ENCODE results near the gene HDAC11.
A peak's percentile ranks its signal among the peaks of the same experiment; 100 is the strongest.
"Not testable (repeated sequence)": the region's sequence is repeated elsewhere in the genome, so short reads cannot be mapped to it uniquely, and the experiment has no call there.

The HDAC11 gene

GRCh38 chr3:13485630-13486562 is 5.8 kb downstream of the HDAC11 start:
- peak in 1 of 2 experiments; percentile 25 for DNase-seq (ENCODE audit: low read depth in 1 of 2, low spot score in 1 of 2)
- H3K4me3 ChIP-seq (replicated peaks; ENCODE audit: insufficient read depth, low read length); H3K27ac ChIP-seq (replicated peaks); H3K27me3 ChIP-seq (ENCODE audit: insufficient read depth, poor library complexity, severe bottlenecking): not testable (repeated sequence)

- no peaks in the 10 kb centered on the region for H3K27me3 ChIP-seq (ENCODE audit: insufficient read depth, poor library complexity, severe bottlenecking)
- DNase-seq (ENCODE audit: low read depth in 1 of 2, low spot score in 1 of 2), result no peak
- no peak overlapping the region for H3K4me3 ChIP-seq (replicated peaks; ENCODE audit: insufficient read depth, low read length)
- no peak overlapping the region for H3K27ac ChIP-seq (replicated peaks)
- TF ChIP-seq POLR2AphosphoS5 (IDR thresholded peaks at IDR 0.05; ENCODE audit: low read depth), result no peak
- no peak for TF ChIP-seq GABPA (IDR thresholded peaks at IDR 0.05; ENCODE audit: low read depth)
- TF ChIP-seq REST (IDR thresholded peaks at IDR 0.05; ENCODE audit: insufficient replicate concordance, low read depth), result no peak
- TF ChIP-seq CTCF (IDR thresholded peaks at IDR 0.05; ENCODE audit: insufficient read depth, low read length), result no peak
- no peak for TF ChIP-seq SPI1 (IDR thresholded peaks at IDR 0.05; ENCODE audit: borderline replicate concordance, low read depth)
These were observed 7.3 kb downstream of the HDAC11 start for GRCh38 chr3:13487403-13487802.

- TF ChIP-seq POLR2AphosphoS5 (IDR thresholded peaks at IDR 0.05; ENCODE audit: low read depth) (no peak), GABPA (IDR thresholded peaks at IDR 0.05; ENCODE audit: low read depth) (no peak), REST (IDR thresholded peaks at IDR 0.05; ENCODE audit: insufficient replicate concordance, low read depth) (no peak), SPI1 (IDR thresholded peaks at IDR 0.05; ENCODE audit: borderline replicate concordance, low read depth) (no peak), CTCF (IDR thresholded peaks at IDR 0.05; ENCODE audit: insufficient read depth, low read length) (no peak)
- Histone ChIP-seq H3K4me3 (replicated peaks; ENCODE audit: insufficient read depth, low read length) (no peak overlapping the region), H3K27ac (replicated peaks) (no peak overlapping the region), H3K27me3 (ENCODE audit: insufficient read depth, poor library complexity, severe bottlenecking) (no peaks in the 10 kb centered on the region)
- no peak for DNase-seq (ENCODE audit: low read depth in 1 of 2, low spot score in 1 of 2)
These were observed 11.3 kb downstream of the HDAC11 start for GRCh38 chr3:13491206-13491974.

- H3K27me3 ChIP-seq (ENCODE audit: insufficient read depth, poor library complexity, severe bottlenecking), result no peaks in the 10 kb centered on the region
- H3K27ac ChIP-seq (replicated peaks), result no peak overlapping the region
- H3K4me3 ChIP-seq (replicated peaks; ENCODE audit: insufficient read depth, low read length), result no peak overlapping the region
- TF ChIP-seq POLR2AphosphoS5 (IDR thresholded peaks at IDR 0.05; ENCODE audit: low read depth) (no peak), SPI1 (IDR thresholded peaks at IDR 0.05; ENCODE audit: borderline replicate concordance, low read depth) (no peak), GABPA (IDR thresholded peaks at IDR 0.05; ENCODE audit: low read depth) (no peak), REST (IDR thresholded peaks at IDR 0.05; ENCODE audit: insufficient replicate concordance, low read depth) (no peak), CTCF (IDR thresholded peaks at IDR 0.05; ENCODE audit: insufficient read depth, low read length) (no peak)
- DNase-seq (ENCODE audit: low read depth in 1 of 2, low spot score in 1 of 2), result no peak
These were observed 11.9 kb downstream of the HDAC11 start for GRCh38 chr3:13492048-13492447.

Measured in HL-60 (cell line).